ENCODE measurements around the gene KSR2.

GRCh38 chr12:117986705-117987469, 18.1 kb upstream of the KSR2 start:
- TF ChIP-seq, protein P1, sequence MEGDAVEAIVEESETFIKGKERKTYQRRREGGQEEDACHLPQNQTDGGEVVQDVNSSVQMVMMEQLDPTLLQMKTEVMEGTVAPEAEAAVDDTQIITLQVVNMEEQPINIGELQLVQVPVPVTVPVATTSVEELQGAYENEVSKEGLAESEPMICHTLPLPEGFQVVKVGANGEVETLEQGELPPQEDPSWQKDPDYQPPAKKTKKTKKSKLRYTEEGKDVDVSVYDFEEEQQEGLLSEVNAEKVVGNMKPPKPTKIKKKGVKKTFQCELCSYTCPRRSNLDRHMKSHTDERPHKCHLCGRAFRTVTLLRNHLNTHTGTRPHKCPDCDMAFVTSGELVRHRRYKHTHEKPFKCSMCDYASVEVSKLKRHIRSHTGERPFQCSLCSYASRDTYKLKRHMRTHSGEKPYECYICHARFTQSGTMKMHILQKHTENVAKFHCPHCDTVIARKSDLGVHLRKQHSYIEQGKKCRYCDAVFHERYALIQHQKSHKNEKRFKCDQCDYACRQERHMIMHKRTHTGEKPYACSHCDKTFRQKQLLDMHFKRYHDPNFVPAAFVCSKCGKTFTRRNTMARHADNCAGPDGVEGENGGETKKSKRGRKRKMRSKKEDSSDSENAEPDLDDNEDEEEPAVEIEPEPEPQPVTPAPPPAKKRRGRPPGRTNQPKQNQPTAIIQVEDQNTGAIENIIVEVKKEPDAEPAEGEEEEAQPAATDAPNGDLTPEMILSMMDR (IDR thresholded peaks at IDR 0.05; ENCODE audit: low read depth, low read length, poor library complexity, severe bottlenecking) = no peak
- no peak for TF ChIP-seq EZH2phosphoT487 (IDR thresholded peaks at IDR 0.05; ENCODE audit: borderline replicate concordance, low read length)
